ENCODE measurements around the gene PFKP. TPM values are rescaled to one million over a fixed set of nuclear protein-coding genes. Genes with fewer than 3 reads are reported as not detected.

Gene PFKP
- polyA plus RNA-seq, 2 of the 4 experiments (the other 2 are of a cell fraction): 164 to 279 TPM

DNA sequence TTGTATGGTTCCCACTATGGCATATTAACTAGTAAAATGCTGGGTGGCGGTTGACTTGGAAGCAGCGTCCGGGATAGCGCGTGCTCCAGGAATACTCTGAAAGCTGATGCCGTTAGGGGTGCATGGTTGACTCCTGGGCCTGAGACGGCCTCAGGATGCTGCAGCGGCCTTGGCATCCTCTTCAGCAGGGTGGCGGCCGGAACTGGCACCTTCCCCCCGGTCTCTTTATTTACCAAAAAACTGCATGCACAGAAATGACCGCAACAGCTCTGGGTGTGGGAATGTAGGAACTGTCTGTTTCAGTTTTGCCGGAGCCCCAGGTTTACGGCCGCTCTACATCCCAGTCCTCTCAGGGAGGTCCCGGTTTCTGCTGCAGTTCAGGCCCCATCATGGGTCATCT lies 28.8 kb downstream of the PFKP start:
- peaks cover 86% of the 10 kb centered on the region for H3K4me1 ChIP-seq
- FAIRE-seq (no peak), ATAC-seq (peak; percentile 8 to 11; a peak in 3 of 6 replicates), DNase-seq (ENCODE audit: low read depth in 1 of 2, low spot score in 1 of 2) (no peak)
- H3K27ac ChIP-seq: peak overlapping the region; percentile 92 to 99
- 6% methylated on average over 16 of the region's 16 CpGs for WGBS (ENCODE audit: missing lambda C conversion rate)
- POLR2A ChIA-PET: interaction anchor here (1.2 to 3.2 kb wide), 5 partner anchors 11 to 76 kb away, joined by 7 to 33 read pairs (median 10); partner anchors contain the start of gene PITRM1
- 0 out of 2 replicates have a peak, but pooled peaks have one; percentile 32 for TF ChIP-seq RARB (CRISPR knock-in tag; IDR thresholded peaks at IDR 0.05)
- TF ChIP-seq, protein P1, sequence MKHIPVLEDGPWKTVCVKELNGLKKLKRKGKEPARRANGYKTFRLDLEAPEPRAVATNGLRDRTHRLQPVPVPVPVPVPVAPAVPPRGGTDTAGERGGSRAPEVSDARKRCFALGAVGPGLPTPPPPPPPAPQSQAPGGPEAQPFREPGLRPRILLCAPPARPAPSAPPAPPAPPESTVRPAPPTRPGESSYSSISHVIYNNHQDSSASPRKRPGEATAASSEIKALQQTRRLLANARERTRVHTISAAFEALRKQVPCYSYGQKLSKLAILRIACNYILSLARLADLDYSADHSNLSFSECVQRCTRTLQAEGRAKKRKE (CRISPR knock-in tag; IDR thresholded peaks at IDR 0.05; ENCODE audit: low read depth): 0 out of 2 replicates have a peak, but pooled peaks have one; percentile 42
- TF ChIP-seq EHF (CRISPR knock-in tag; IDR thresholded peaks at IDR 0.05): no peak; the same call in 1 of the 2 replicates
- TF ChIP-seq HDAC2 (IDR thresholded peaks at IDR 0.05): no peak
- 0 out of 2 replicates have a peak, but pooled peaks have one; percentile 33 for TF ChIP-seq TP53 (CRISPR knock-in tag; IDR thresholded peaks at IDR 0.05)
- 0 out of 2 replicates have a peak, but pooled peaks have one; percentile 55 for TF ChIP-seq HEYL (CRISPR knock-in tag; IDR thresholded peaks at IDR 0.05)
- TF ChIP-seq POLR2AphosphoS2 (conservative IDR thresholded peaks at IDR 0.05; ENCODE audit: low read length): no peak
- TF ChIP-seq ZSCAN20 (CRISPR knock-in tag; IDR thresholded peaks at IDR 0.05): 0 out of 2 replicates have a peak, but pooled peaks have one; percentile 25
- H3K4me3 ChIP-seq: peak overlapping the region; percentile 20
- peak overlapping the region; percentile 89 for H3K4me2 ChIP-seq
- no peaks in the 10 kb centered on the region for H3K9me3 ChIP-seq
- CTCF ChIA-PET: interaction anchor here (0.8 to 1.9 kb wide), 4 partner anchors 11 to 52 kb away, joined by 3 to 5 read pairs (median 4); no protein-coding TSS in a partner anchor

- no peaks in the 10 kb centered on the region for H3K9me3 ChIP-seq
- peak overlapping the region; percentile 89 for H3K4me2 ChIP-seq
- TF ChIP-seq, protein P2, sequence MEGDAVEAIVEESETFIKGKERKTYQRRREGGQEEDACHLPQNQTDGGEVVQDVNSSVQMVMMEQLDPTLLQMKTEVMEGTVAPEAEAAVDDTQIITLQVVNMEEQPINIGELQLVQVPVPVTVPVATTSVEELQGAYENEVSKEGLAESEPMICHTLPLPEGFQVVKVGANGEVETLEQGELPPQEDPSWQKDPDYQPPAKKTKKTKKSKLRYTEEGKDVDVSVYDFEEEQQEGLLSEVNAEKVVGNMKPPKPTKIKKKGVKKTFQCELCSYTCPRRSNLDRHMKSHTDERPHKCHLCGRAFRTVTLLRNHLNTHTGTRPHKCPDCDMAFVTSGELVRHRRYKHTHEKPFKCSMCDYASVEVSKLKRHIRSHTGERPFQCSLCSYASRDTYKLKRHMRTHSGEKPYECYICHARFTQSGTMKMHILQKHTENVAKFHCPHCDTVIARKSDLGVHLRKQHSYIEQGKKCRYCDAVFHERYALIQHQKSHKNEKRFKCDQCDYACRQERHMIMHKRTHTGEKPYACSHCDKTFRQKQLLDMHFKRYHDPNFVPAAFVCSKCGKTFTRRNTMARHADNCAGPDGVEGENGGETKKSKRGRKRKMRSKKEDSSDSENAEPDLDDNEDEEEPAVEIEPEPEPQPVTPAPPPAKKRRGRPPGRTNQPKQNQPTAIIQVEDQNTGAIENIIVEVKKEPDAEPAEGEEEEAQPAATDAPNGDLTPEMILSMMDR (IDR thresholded peaks at IDR 0.05): no peak
- TF ChIP-seq SMC3 (IDR thresholded peaks at IDR 0.05) (no peak), NR3C1 (IDR thresholded peaks at IDR 0.05) (no peak), ESRRA (IDR thresholded peaks at IDR 0.05; ENCODE audit: borderline replicate concordance, low read length) (no peak), SREBF2 (IDR thresholded peaks at IDR 0.05) (no peak), HOXB13 (CRISPR knock-in tag; IDR thresholded peaks at IDR 0.05; ENCODE audit: low read depth) (no peak), KDM5A (IDR thresholded peaks at IDR 0.05) (no peak), BHLHE40 (IDR thresholded peaks at IDR 0.05; ENCODE audit: low read depth, low read length) (no peak), RFX5 (IDR thresholded peaks at IDR 0.05) (no peak), PHF8 (IDR thresholded peaks at IDR 0.05; ENCODE audit: borderline replicate concordance, low read depth) (no peak), JUNB (IDR thresholded peaks at IDR 0.05) (no peak), MAFK (IDR thresholded peaks at IDR 0.05; ENCODE audit: partially characterized antibody) (no peak), ZSCAN20 (CRISPR knock-in tag; IDR thresholded peaks at IDR 0.05) (no peak), HEYL (CRISPR knock-in tag; IDR thresholded peaks at IDR 0.05) (no peak)
- TF ChIP-seq, protein P3, sequence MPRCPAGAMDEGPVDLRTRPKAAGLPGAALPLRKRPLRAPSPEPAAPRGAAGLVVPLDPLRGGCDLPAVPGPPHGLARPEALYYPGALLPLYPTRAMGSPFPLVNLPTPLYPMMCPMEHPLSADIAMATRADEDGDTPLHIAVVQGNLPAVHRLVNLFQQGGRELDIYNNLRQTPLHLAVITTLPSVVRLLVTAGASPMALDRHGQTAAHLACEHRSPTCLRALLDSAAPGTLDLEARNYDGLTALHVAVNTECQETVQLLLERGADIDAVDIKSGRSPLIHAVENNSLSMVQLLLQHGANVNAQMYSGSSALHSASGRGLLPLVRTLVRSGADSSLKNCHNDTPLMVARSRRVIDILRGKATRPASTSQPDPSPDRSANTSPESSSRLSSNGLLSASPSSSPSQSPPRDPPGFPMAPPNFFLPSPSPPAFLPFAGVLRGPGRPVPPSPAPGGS (IDR thresholded peaks at IDR 0.05): no peak
- TF ChIP-seq, protein P4, sequence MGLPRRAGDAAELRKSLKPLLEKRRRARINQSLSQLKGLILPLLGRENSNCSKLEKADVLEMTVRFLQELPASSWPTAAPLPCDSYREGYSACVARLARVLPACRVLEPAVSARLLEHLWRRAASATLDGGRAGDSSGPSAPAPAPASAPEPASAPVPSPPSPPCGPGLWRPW (IDR thresholded peaks at IDR 0.05): no peak
- TF ChIP-seq, protein P5, sequence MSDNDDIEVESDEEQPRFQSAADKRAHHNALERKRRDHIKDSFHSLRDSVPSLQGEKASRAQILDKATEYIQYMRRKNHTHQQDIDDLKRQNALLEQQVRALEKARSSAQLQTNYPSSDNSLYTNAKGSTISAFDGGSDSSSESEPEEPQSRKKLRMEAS (IDR thresholded peaks at IDR 0.05): no peak
- H3K27ac ChIP-seq: peak overlapping the region; percentile 92 to 99
- FAIRE-seq (no peak), ATAC-seq (no peak), DNase-seq (ENCODE audit: low read depth in 1 of 2, low spot score in 1 of 2) (no peak)
- ChIA-PET POLR2A (interaction anchor here (3.2 kb wide), 1 partner anchor 10 kb away, joined by 33 read pairs; no protein-coding TSS in a partner anchor), CTCF (no interaction called here)
- H3K4me3 ChIP-seq: no peak overlapping the region
- peaks cover 80% of the 10 kb centered on the region for H3K4me1 ChIP-seq
- 69% methylated on average over 9 of the region's 9 CpGs for WGBS (ENCODE audit: missing lambda C conversion rate)
These were observed 29.8 kb downstream of the PFKP start for GRCh38 chr10:3097160-3097559.

All from A549 (cell line).